Measurements from ENCODE around the gene TMEM132C. TPM values are rescaled to one million over a fixed set of nuclear protein-coding genes. Genes with fewer than 3 reads are reported as not detected.

TMEM132C gene
- total and polyA plus RNA-seq, 2 donors (not counting 3 experiments of a cell fraction or from before 2014, with no cell fraction given) = not detected

- CTCF ChIA-PET = no interaction called here
Observed at GRCh38 chr12:128699106-128699505, 432.1 kb downstream of the TMEM132C start.

More at GRCh38 chr12:128699106-128699505, 432.1 kb downstream of the TMEM132C start:
- H3K4me2 ChIP-seq (ENCODE audit: insufficient read depth, low read length) = no peak overlapping the region
- H3K36me3 ChIP-seq (ENCODE audit: control insufficient read depth in 2 of 2, extremely low read depth in 1 of 2, insufficient read depth in 2 of 2, low read length in 2 of 2) = no peaks in the 10 kb centered on the region
- no peak for TF ChIP-seq CTCF (IDR thresholded peaks at IDR 0.05; ENCODE audit: extremely low read depth in 1 of 2, insufficient read depth in 1 of 2, low read depth in 1 of 2, low read length in 2 of 2)
- TF ChIP-seq GATA2 (IDR thresholded peaks at IDR 0.05; ENCODE audit: insufficient read depth, insufficient read length, low read depth, low read length) = no peak
- no peak for TF ChIP-seq JUN (IDR thresholded peaks at IDR 0.05; ENCODE audit: borderline replicate concordance, insufficient read depth, insufficient read length, low read depth)
- no peak for TF ChIP-seq POLR2A (IDR thresholded peaks at IDR 0.05; ENCODE audit: low read depth, low read length)
- no peak for TF ChIP-seq MAX (IDR thresholded peaks at IDR 0.05; ENCODE audit: insufficient read depth, insufficient read length)
- no peak for TF ChIP-seq MYC (IDR thresholded peaks at IDR 0.05; ENCODE audit: low read depth, low read length)
- no peak for TF ChIP-seq FOS (IDR thresholded peaks at IDR 0.05; ENCODE audit: borderline replicate concordance, insufficient read depth, low read length)
- DNase-seq (ENCODE audit: low read depth, low spot score) (no peak), FAIRE-seq (no peak)
- no peaks in the 10 kb centered on the region for H3K79me2 ChIP-seq (ENCODE audit: control insufficient read depth, insufficient read depth, low read length)
- intact Hi-C loops (cut with micrococcal nuclease) (no loop called here), dilution Hi-C loops (cut with MboI; ENCODE audit: extremely low pct_ligation_motif_present, low sequenced_read_pairs) (no loop called here)
- H3K4me3 ChIP-seq (replicated peaks in 1 of 3; ENCODE audit: insufficient read depth in 1 of 3, low read depth in 1 of 3, low read length in 3 of 3) = no peak overlapping the region
- H3K4me1 ChIP-seq (ENCODE audit: control insufficient read depth, extremely low read depth, insufficient read depth, low read length) = no peaks in the 10 kb centered on the region
- H3K9me1 ChIP-seq (replicated peaks; ENCODE audit: control insufficient read depth, extremely low read depth, insufficient read depth, low read length) = no peaks in the 10 kb centered on the region
- H3K9ac ChIP-seq (replicated peaks; ENCODE audit: extremely low read depth, insufficient read depth, low read length) = no peak overlapping the region
- peaks cover 6% of the 10 kb centered on the region for H3K9me3 ChIP-seq (replicated peaks; ENCODE audit: control insufficient read depth, insufficient read depth, low read length)
- H2AFZ ChIP-seq (ENCODE audit: low read depth, low read length) = no peak overlapping the region
- POLR2A ChIA-PET = no interaction called here
- no peak overlapping the region for H3K27ac ChIP-seq (ENCODE audit: insufficient read depth, low read depth, low read length)
- H3K27me3 ChIP-seq (ENCODE audit: control insufficient read depth in 2 of 2, insufficient read depth in 2 of 2, low read length in 2 of 2) = no peaks in the 10 kb centered on the region
- H4K20me1 ChIP-seq (replicated peaks; ENCODE audit: control insufficient read depth, extremely low read depth, insufficient read depth, low read length) = no peaks in the 10 kb centered on the region
- no TSS peak for BruUV-seq (replicated peaks)

Data from endothelial cell of umbilical vein (primary cell).